ENCODE data around the gene AFMID.

Gene AFMID

DNA sequence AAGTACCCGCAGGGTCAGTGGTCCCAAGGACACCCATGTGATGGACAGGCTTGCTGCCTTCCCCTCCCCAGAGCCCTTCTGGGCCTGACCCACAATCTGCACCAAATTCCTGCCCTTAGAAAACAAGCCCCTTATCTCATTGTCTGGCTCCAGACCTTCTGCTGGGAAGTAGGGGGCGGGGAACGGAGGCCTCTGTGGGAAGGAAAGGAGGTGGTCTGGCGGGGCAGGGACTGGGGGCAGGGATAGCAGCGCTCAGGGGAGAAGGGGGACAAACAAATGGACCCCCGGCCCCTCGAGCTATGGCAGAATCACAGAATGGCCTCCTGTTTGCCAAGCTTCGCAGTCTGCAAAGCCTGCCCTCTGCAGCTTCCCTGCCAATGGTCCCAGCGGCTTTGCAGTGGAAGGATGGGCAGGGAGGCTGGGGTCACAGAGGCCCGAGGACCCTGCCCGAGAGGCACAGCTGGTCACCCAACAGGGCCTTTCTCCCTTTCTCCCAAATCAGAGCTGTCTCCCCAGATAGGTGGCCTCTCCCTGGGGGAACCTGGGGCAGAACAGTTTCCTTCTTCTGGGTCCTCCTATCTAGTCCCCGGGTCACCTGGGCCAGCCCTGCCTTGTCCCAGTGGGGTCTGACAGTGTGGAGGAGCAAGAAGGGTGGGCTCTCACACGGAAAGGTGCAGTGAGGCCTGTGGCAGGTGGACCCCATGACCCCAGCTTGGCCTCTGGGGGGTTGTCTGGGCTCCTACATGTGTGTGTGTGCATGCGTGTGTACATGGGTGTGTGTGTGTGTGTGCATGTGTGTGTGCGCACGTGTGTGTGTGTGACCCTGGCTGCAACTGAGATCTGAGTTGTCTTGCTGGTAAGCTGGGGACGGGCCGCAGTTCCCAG lies 69.8 kb downstream of the AFMID start:
- no peak for DNase-seq

All from activated CD4-positive, alpha-beta T cell treated with anti-CD3 and anti-CD28 coated beads, Interleukin-10, Interleukin-2, amounts not matched to agents 100 ng/mL and 50 ng/mL, durations not matched to agents 16 hours and 8 hours (primary cell).